HFFc6 (cell line): ENCODE measurements around the gene PPP2R2B. TPM values are rescaled to one million over a fixed set of nuclear protein-coding genes. Genes with fewer than 3 reads are reported as not detected.

Experiments used
- DNase-seq: peaks from one replicate; pipeline ENCODE4 v3.0.0-alpha.2; 2018
- H3K27ac Mint-ChIP-seq: 2 replicates; pipeline ENCODE4 v1.8.0; 2020; ENCODE audit warnings: mild to moderate bottlenecking, mixed read lengths
- H3K27me3 Mint-ChIP-seq: 2 replicates; pipeline ENCODE4 v1.8.0; 2021; ENCODE audit warnings: mild to moderate bottlenecking, moderate library complexity, mixed read lengths; ENCODE audit not compliant: insufficient read depth
- H3K36me3 Mint-ChIP-seq: 2 replicates; pipeline ENCODE4 v1.8.0; 2021; ENCODE audit warnings: low read depth, mixed read lengths
- H3K4me1 Mint-ChIP-seq: 2 replicates; pipeline ENCODE4 v1.8.0; 2020; ENCODE audit warnings: low read depth, mixed read lengths
- H3K4me3 Mint-ChIP-seq: 2 replicates; pipeline ENCODE4 v1.8.0; 2020; ENCODE audit warnings: mild to moderate bottlenecking, moderate library complexity, mixed read lengths
- H3K9me3 Mint-ChIP-seq: 2 replicates; pipeline ENCODE4 v1.8.0; 2020; ENCODE audit warnings: mild to moderate bottlenecking, mixed read lengths
- CTCF ChIP-seq: fragments of 200-600 bp; sonication (generic); IDR thresholded peaks from 2 replicates; pipeline ENCODE4 v1.5.0; 2021; ENCODE audit warnings: antibody characterized with exemption, mild to moderate bottlenecking
- total RNA-seq, 6 experiments: library from RNA; stranded (reverse); fragmentation: NEBNext Ultra II Directional; extraction: Animal tissue kit (Norgen Biotek cat#: 25700); gene quantifications; 2 replicates in 1 of 6; 3 replicates in 5 of 6; pipeline ENCODE4 v1.2.3, GENCODE V29; 2021

The PPP2R2B gene
- total RNA-seq, 6 experiments from 2014 or later = not detected

GRCh38 chr5:146574713-146575112, 303.8 kb downstream of the PPP2R2B start:
- no peak for TF ChIP-seq CTCF
- H3K4me3 Mint-ChIP-seq = no peak overlapping the region
- DNase-seq = no peak
- no peak overlapping the region for H3K27ac Mint-ChIP-seq
- peaks cover 6% of the 10 kb centered on the region for H3K9me3 Mint-ChIP-seq
- no peaks in the 10 kb centered on the region for H3K4me1 Mint-ChIP-seq
- no peaks in the 10 kb centered on the region for H3K36me3 Mint-ChIP-seq
- H3K27me3 Mint-ChIP-seq = peaks cover 3% of the 10 kb centered on the region; the same call in 1 of the 2 replicates

GRCh38 chr5:146568161-146568560, 310.4 kb downstream of the PPP2R2B start:
- H3K27ac Mint-ChIP-seq = no peak overlapping the region

GRCh38 chr5:146565764-146566367, 312.7 kb downstream of the PPP2R2B start:
- Mint-ChIP-seq H3K27ac (no peak overlapping the region), H3K36me3 (no peaks in the 10 kb centered on the region), H3K4me1 (peaks cover 12% of the 10 kb centered on the region), H3K9me3 (no peaks in the 10 kb centered on the region), H3K27me3 (peaks cover 2% of the 10 kb centered on the region; the same call in 1 of the 2 replicates), H3K4me3 (peak overlapping the region; percentile 25; the same call in 1 of the 2 replicates)
- peak; percentile 78 for TF ChIP-seq CTCF
- DNase-seq = peak; percentile 73

More at GRCh38 chr5:146568161-146568560, 310.4 kb downstream of the PPP2R2B start:
- Mint-ChIP-seq H3K36me3 (no peaks in the 10 kb centered on the region), H3K27me3 (peaks cover 2% of the 10 kb centered on the region; the same call in 1 of the 2 replicates), H3K4me1 (peaks cover 12% of the 10 kb centered on the region), H3K4me3 (no peak overlapping the region), H3K9me3 (no peaks in the 10 kb centered on the region)
- TF ChIP-seq CTCF = no peak
- DNase-seq = no peak

GRCh38 chr5:146564007-146564762, 314.4 kb downstream of the PPP2R2B start:
- no peak for DNase-seq
- H3K36me3 Mint-ChIP-seq = no peaks in the 10 kb centered on the region
- H3K9me3 Mint-ChIP-seq = no peaks in the 10 kb centered on the region
- no peak for TF ChIP-seq CTCF
- no peak overlapping the region for H3K4me3 Mint-ChIP-seq
- H3K4me1 Mint-ChIP-seq = peaks cover 12% of the 10 kb centered on the region
- peaks cover 2% of the 10 kb centered on the region; the same call in 1 of the 2 replicates for H3K27me3 Mint-ChIP-seq
- no peak overlapping the region for H3K27ac Mint-ChIP-seq

GRCh38 chr5:146562461-146562860, 316.1 kb downstream of the PPP2R2B start:
- H3K36me3 Mint-ChIP-seq = no peaks in the 10 kb centered on the region
- no peak for TF ChIP-seq CTCF
- no peaks in the 10 kb centered on the region for H3K9me3 Mint-ChIP-seq
- H3K4me1 Mint-ChIP-seq = peaks cover 8% of the 10 kb centered on the region
- DNase-seq = no peak
- H3K27ac Mint-ChIP-seq = no peak overlapping the region
- H3K27me3 Mint-ChIP-seq = peaks cover 2% of the 10 kb centered on the region; the same call in 1 of the 2 replicates
- H3K4me3 Mint-ChIP-seq = no peak overlapping the region
